K562 (cell line): ENCODE results near the gene VGLL3. TPM values are rescaled to one million over a fixed set of nuclear protein-coding genes. Genes with fewer than 3 reads are reported as not detected.

ENCODE experiments used
- ATAC-seq: fragments of 200-7000 bp; cut with Tn5 transposase; 3 replicates; pipeline ENCODE4 v1.9.1; 2020; ENCODE audit warnings: moderate library complexity
- BruUV-seq: library from RNA; stranded (reverse); fragments of 400-500 nt; replicated peaks from 2 replicates; lab custom pipeline; 2021; lab: Mats Ljungman, UMichigan
- CTCF ChIA-PET: fragments of 300-600 bp; formaldehyde crosslinking; extraction: SDS; loops from one replicate; lab custom pipeline; 2021; ENCODE audit warnings: low intra/inter-chr PET ratio; lab: Yijun Ruan, JAX
- POLR2A ChIA-PET: fragments of 300-600, 350-650 bp; sonication (Branson Sonifier 250); formaldehyde crosslinking; extraction: SDS; loops from one replicate; lab custom pipeline; 2021; ENCODE audit warnings: antibody characterized with exemption, inconsistent platforms; lab: Yijun Ruan, JAX
- DNase-seq, 4 experiments: peaks; one replicate each; pipeline versions ENCODE4 v3.0.0 to v3.0.0-alpha.2; 2011 to 2018; ENCODE audit warnings: low spot score in 3 of 4, mixed read lengths in 3 of 4; ENCODE audit errors: extremely low read depth in 1 of 4
- FAIRE-seq: peaks from 2 replicates; lab custom pipeline; 2011; peaks lifted over from hg19 to GRCh38; lab: Jason Lieb, UNC
- H2AFZ ChIP-seq: 2 replicates; pipeline ENCODE4 v1.6.0; 2011; ENCODE audit warnings: low read depth, low read length, control low read depth, inconsistent platforms
- H3K27ac ChIP-seq: fragments of 200-600 bp; 3 replicates; pipeline ENCODE4 v1.8.0; 2011; ENCODE audit warnings: low read depth, mild to moderate bottlenecking, control low read depth, inconsistent platforms, low read length, moderate library complexity, mixed read lengths; ENCODE audit errors: extremely low read depth
- H3K27me3 ChIP-seq, 2 experiments: fragments of 300-600 bp in 1 of 2; 2 replicates in 1 of 2; 3 replicates in 1 of 2; pipeline versions ENCODE4 v1.6.0 to v1.8.0; 2011; ENCODE audit warnings: inconsistent platforms in 2 of 2, low read length in 2 of 2, mild to moderate bottlenecking in 1 of 2, mixed read lengths in 1 of 2, moderate library complexity in 1 of 2; ENCODE audit not compliant: control insufficient read depth in 2 of 2, insufficient read depth in 2 of 2
- H3K36me3 ChIP-seq: fragments of 300-600 bp; 3 replicates; pipeline ENCODE4 v1.8.0; 2011; ENCODE audit warnings: mild to moderate bottlenecking, low read length, inconsistent platforms; ENCODE audit not compliant: control insufficient read depth, insufficient read depth
- H3K4me1 ChIP-seq, 2 experiments: fragments of 200-600 bp in 1 of 2; replicated peaks in 1 of 2; 2 replicates in 1 of 2; 3 replicates in 1 of 2; pipeline versions ENCODE4 v1.5.1 to v1.8.0; 2011; ENCODE audit warnings: inconsistent platforms in 2 of 2, low read length in 2 of 2, mild to moderate bottlenecking in 1 of 2, mixed read lengths in 1 of 2, moderate library complexity in 1 of 2; ENCODE audit not compliant: control insufficient read depth in 2 of 2, insufficient read depth in 2 of 2
- H3K4me2 ChIP-seq: 2 replicates; pipeline ENCODE4 v1.6.1; 2011; ENCODE audit warnings: low read length, control low read depth, inconsistent platforms, mixed read lengths; ENCODE audit not compliant: insufficient read depth
- H3K4me3 ChIP-seq: fragments of 200-600 bp; sonication (generic), shearing (Covaris generic); 2 replicates; pipeline ENCODE4 v1.5.1; 2016; ENCODE audit warnings: control low read depth, inconsistent platforms
- H3K79me2 ChIP-seq: fragments of 200-600 bp; 3 replicates; pipeline ENCODE4 v1.8.0; 2011; ENCODE audit warnings: low read length, inconsistent platforms; ENCODE audit not compliant: control insufficient read depth, insufficient read depth
- H3K9ac ChIP-seq, 2 experiments: 2 replicates each; pipeline versions ENCODE4 v1.6.0 to v1.6.1; 2011; ENCODE audit warnings: low read depth in 2 of 2, low read length in 2 of 2, control low read depth in 1 of 2, inconsistent platforms in 1 of 2, mild to moderate bottlenecking in 1 of 2, mixed read lengths in 1 of 2; ENCODE audit not compliant: insufficient read depth in 1 of 2
- H3K9me1 ChIP-seq: one replicate; pipeline ENCODE4 v1.6.0; 2011; ENCODE audit warnings: inconsistent platforms, mild to moderate bottlenecking, low read length, moderate library complexity; ENCODE audit not compliant: control insufficient read depth, insufficient read depth
- H3K9me3 ChIP-seq: replicated peaks from 2 replicates; pipeline ENCODE4 v1.5.1; 2011; ENCODE audit warnings: low read depth, low read length, inconsistent platforms; ENCODE audit not compliant: control insufficient read depth, insufficient read depth
- H4K20me1 ChIP-seq: replicated peaks from 2 replicates; pipeline ENCODE4 v1.6.1; 2011; ENCODE audit warnings: low read length, inconsistent platforms, mixed read lengths; ENCODE audit not compliant: control insufficient read depth, insufficient read depth
- CBX1 ChIP-seq: sonication (generic); IDR thresholded peaks from 2 replicates; pipeline ENCODE4 v1.6.1; 2016; ENCODE audit warnings: antibody characterized with exemption, low read depth, mild to moderate bottlenecking
- CEBPB ChIP-seq: fragments of 450-650 bp; IDR thresholded peaks from 2 replicates; pipeline ENCODE4 v1.6.1; 2016; ENCODE audit warnings: missing genetic modification characterization, missing compliant biosample characterization
- CEBPG ChIP-seq, 3 experiments: fragments of 200-800 bp in 1 of 3; sonication (Bioruptor generic) in 1 of 3; sonication (generic) in 1 of 3; formaldehyde crosslinking in 1 of 3; IDR thresholded peaks in 2 of 3; conservative IDR thresholded peaks in 1 of 3; 2 replicates each; pipeline versions ENCODE4 v1.6.1 to v1.8.0; 2016 to 2022; ENCODE audit warnings: missing compliant biosample characterization in 2 of 3, missing genetic modification characterization in 2 of 3, mild to moderate bottlenecking in 1 of 3, missing genetic modification reagents in 1 of 3
- CXXC5 ChIP-seq: fragments of 250-450 bp; sonication (Bioruptor Pico); IDR thresholded peaks from 2 replicates; pipeline ENCODE4 v1.8.0; 2022; ENCODE audit warnings: inconsistent platforms, mild to moderate bottlenecking, moderate library complexity
- ELK3 ChIP-seq: fragments of 450-650 bp; formaldehyde crosslinking; IDR thresholded peaks from 2 replicates; pipeline ENCODE4 v1.4.0; 2020; ENCODE audit warnings: mild to moderate bottlenecking
- EP400 ChIP-seq: fragments of 450-650 bp; IDR thresholded peaks from 2 replicates; pipeline ENCODE4 v1.6.1; 2017; ENCODE audit warnings: antibody characterized with exemption, mild to moderate bottlenecking, moderate library complexity
- IRF9 ChIP-seq: fragments of 450-650 bp; IDR thresholded peaks from 2 replicates; pipeline ENCODE4 v1.6.1; 2016; ENCODE audit warnings: missing biosample characterization, missing genetic modification characterization
- MTA3 ChIP-seq: fragments of 450-650 bp; formaldehyde crosslinking; IDR thresholded peaks from 2 replicates; pipeline ENCODE4 v1.6.1; 2017; ENCODE audit warnings: mild to moderate bottlenecking, borderline replicate concordance
- POLR2B ChIP-seq: fragments of 450-650 bp; IDR thresholded peaks from 2 replicates; pipeline ENCODE4 v1.6.1; 2018; ENCODE audit warnings: low read depth; ENCODE audit not compliant: partially characterized antibody
- PRPF4 ChIP-seq: fragments of 200-400 bp; formaldehyde crosslinking; IDR thresholded peaks from one replicate; pipeline ENCODE4 v1.6.1; 2017; ENCODE audit warnings: low read length, low read depth, mild to moderate bottlenecking; ENCODE audit not compliant: insufficient read depth, poor library complexity, severe bottlenecking
- RAD21 ChIP-seq, 2 experiments: fragments of 250-450 bp in 1 of 2; fragments of 450-650 bp in 1 of 2; sonication (Bioruptor Pico) in 1 of 2; formaldehyde crosslinking in 1 of 2; IDR thresholded peaks in 1 of 2; conservative IDR thresholded peaks in 1 of 2; 2 replicates each; pipeline versions ENCODE4 v1.4.0 to v1.8.0; 2020 to 2022; ENCODE audit warnings: mild to moderate bottlenecking in 2 of 2, moderate library complexity in 1 of 2
- RFX1 ChIP-seq: fragments of 450-650 bp; IDR thresholded peaks from 2 replicates; pipeline ENCODE4 v1.6.1; 2016; ENCODE audit warnings: mild to moderate bottlenecking, moderate library complexity
- SRSF1 ChIP-seq: fragments of 200-400 bp; formaldehyde crosslinking; IDR thresholded peaks from 2 replicates; pipeline ENCODE4 v1.6.1; 2017; ENCODE audit warnings: mild to moderate bottlenecking, low read depth, low read length, moderate library complexity
- WGBS: fragments of 100-300 bp; shearing (Covaris generic); methylation state at CpG from one replicate; pipeline ENCODE4 v1.1.6; 2016; ENCODE audit warnings: low coverage, mixed read lengths; ENCODE audit not compliant: insufficient coverage; ENCODE audit errors: missing lambda C conversion rate; 5-methylcytosine and 5-hydroxymethylcytosine counted together
- in situ Hi-C: fragments of 300-500 bp; cut with MboI; formaldehyde crosslinking; loops from 4 replicates; pipeline ENCODE4 v1.15.0; 2018; ENCODE audit warnings: inconsistent platforms, mixed read lengths
- intact Hi-C: fragments of 100-400 bp; cut with micrococcal nuclease; formaldehyde crosslinking; loops from 2 replicates; pipeline ENCODE4 v1.14.2; 2022
- polyA plus RNA-seq, 8 experiments: library from polyadenylated mRNA; depleted of rRNA in 4 of 8; stranded (reverse) in 5 of 8; unstranded in 3 of 8; fragments of >200 nt; fragmentation: Nextera tagmentation in 2 of 8; fragmentation: Illumina TruSeq in 1 of 8; extraction: Ambion mirVana in 2 of 8; extraction: Trizol in 1 of 8; gene quantifications; 2 replicates each; pipeline versions ENCODE4 v1.2.1 to v1.2.3, GENCODE V29; 2011 to 2014; ENCODE audit warnings: inconsistent platforms in 1 of 8, missing spikeins in 1 of 8
- total RNA-seq, 7 experiments: library from RNA; depleted of rRNA in 6 of 7; stranded (reverse); fragments of >200 nt in 6 of 7; fragmentation: Illumina TruSeq in 2 of 7; extraction: Trizol in 2 of 7; gene quantifications; 2 replicates each; pipeline versions ENCODE4 v1.2.1 to v1.2.3, GENCODE V29; 2011 to 2021; ENCODE audit warnings: low replicate concordance in 1 of 7

The VGLL3 gene
- total and polyA plus RNA-seq, 9 of the 15 experiments (the other 6 are each of a cell fraction or from before 2014, with no cell fraction given), result under 0.01 to 0.09 (median 0.04) TPM; not detected in 6

- no peak overlapping the region for H3K27ac ChIP-seq
- no peaks in the 10 kb centered on the region for H3K9me1 ChIP-seq
- H3K4me1 ChIP-seq, result peaks cover 0 to 12% of the 10 kb centered on the region in 2 experiments; a peak in 1 of 5 replicates
- 0% methylated on average over 6 of the region's 6 CpGs for WGBS
- peaks cover 0 to 8% of the 10 kb centered on the region in 2 experiments; a peak in 2 of 5 replicates for H3K27me3 ChIP-seq
- no peak overlapping the region for H3K4me2 ChIP-seq
- H3K9me3 ChIP-seq, result no peaks in the 10 kb centered on the region
- FAIRE-seq, result no peak
- no TSS peak for BruUV-seq
- no peak for TF ChIP-seq CBX1
- no peak for TF ChIP-seq CXXC5 (CRISPR knock-in tag)
- TF ChIP-seq ELK3 (CRISPR knock-in tag), result no peak
- TF ChIP-seq MTA3, result no peak
- no peak for TF ChIP-seq PRPF4
- TF ChIP-seq RAD21 (CRISPR knock-in tag; conservative IDR thresholded peaks at IDR 0.05 in 1 of 2, IDR thresholded peaks at IDR 0.05 in 1 of 2), result no peak
- TF ChIP-seq RFX1, result no peak
- TF ChIP-seq CEBPB (tag), result 0 out of 2 replicates have a peak, but pooled peaks have one; percentile 17
- TF ChIP-seq EP400, result no peak
- no peak for TF ChIP-seq CEBPG (CRISPR knock-in tag; IDR thresholded peaks at IDR 0.05)
- TF ChIP-seq CEBPG (tag; conservative IDR thresholded peaks at IDR 0.05 in 1 of 2, IDR thresholded peaks at IDR 0.05 in 1 of 2), result peak in 1 of 2 experiments; percentile 64; a peak in 1 of 4 replicates
- no peak for TF ChIP-seq SRSF1
- no peak for TF ChIP-seq IRF9 (tag)
- no peak for TF ChIP-seq POLR2B
- TF ChIP-seq, all 486 proteins: peak for 2
- POLR2A ChIA-PET, result no interaction called here
- Histone ChIP-seq H3K36me3 (no peaks in the 10 kb centered on the region), H3K4me3 (no peak overlapping the region), H2AFZ (no peak overlapping the region), H3K9ac (no peak overlapping the region), H3K79me2 (no peaks in the 10 kb centered on the region), H4K20me1 (no peaks in the 10 kb centered on the region)
- CTCF ChIA-PET, result no interaction called here
- in situ Hi-C loops (no loop called here), intact Hi-C loops (no loop called here)
- DNase-seq (no peak), ATAC-seq (no peak)
Observed at GRCh38 chr3:86986671-86987420, 4.1 kb downstream of the VGLL3 start.
